Posterior cingulate gyrus (tissue), 11 donors: ENCODE measurements around the gene PKIG.
"Not testable (repeated sequence)": the region's sequence is repeated elsewhere in the genome, so short reads cannot be mapped to it uniquely, and the experiment has no call there.

Experiments
- DNase-seq, 10 donors: peaks; one replicate each; pipeline versions ENCODE4 v3.0.0 to v3.0.0-alpha.2; 2020 to 2021; ENCODE audit warnings: mixed read lengths in 3 of 10
- intact Hi-C: fragments of 100-400 bp; cut with DNase I; formaldehyde crosslinking; loops from one replicate; pipeline ENCODE4 v1.15.1; 2023

The PKIG gene

DNA sequence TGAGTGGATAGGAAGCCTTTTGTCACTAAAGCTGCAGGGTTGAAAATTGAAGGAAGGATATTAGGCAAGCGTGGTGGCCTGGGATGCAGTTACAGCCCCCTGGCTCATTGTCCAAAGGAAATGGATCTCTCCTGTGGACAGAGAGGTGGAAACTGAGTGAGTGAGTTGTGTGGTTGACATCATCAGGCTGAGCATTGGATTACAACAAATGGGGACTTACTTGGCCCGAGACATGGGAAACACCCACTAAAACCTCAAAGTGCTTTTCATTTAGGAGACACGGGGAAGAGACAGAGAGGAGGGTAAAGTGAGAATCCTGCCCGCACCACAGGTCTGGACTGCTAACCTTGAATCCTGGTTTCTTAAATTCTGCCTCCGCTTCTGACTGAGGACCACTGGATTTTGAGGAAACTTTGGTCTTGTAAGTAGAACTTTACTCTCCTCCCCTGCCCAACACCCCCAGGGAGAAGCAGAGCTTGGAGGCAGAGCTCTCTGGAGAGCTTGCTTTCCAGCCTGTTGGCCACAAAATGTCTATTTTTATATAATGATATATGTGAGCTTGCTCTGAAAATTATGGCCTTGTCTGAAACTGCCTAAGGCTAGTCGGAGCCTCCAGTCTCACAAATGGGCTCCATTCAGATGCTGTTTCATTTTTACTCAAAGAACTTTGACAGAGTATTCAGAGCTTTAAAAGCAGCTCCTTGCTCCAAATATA lies at the start of gene PKIG:
PKIG (plus strand) TSS at position 269 of the 715 bp plus-strand sequence. CDS start 31,978 bp downstream, outside the sequence.
- intact Hi-C loops: no loop called here
- DNase-seq: no peak

DNA sequence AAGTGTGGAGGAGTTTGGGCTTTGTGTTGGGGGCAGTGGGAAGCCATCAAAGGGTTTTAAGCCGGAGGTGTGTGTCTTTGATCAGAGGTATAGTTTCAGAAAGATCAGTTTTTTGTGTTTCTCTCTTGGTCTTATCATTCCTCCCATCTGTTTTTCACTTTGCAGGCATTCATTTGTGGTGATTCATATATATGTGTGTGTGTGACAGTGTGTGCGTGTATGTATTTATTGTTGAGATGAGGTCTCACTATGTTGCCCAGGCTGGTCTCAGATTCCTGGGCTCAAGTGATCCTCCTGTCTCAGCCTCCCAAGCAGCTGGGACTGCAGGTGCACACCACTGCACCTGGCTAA lies 49.4 kb upstream of the PKIG start:
- DNase-seq: no peak
- intact Hi-C loops: no loop called here

DNA sequence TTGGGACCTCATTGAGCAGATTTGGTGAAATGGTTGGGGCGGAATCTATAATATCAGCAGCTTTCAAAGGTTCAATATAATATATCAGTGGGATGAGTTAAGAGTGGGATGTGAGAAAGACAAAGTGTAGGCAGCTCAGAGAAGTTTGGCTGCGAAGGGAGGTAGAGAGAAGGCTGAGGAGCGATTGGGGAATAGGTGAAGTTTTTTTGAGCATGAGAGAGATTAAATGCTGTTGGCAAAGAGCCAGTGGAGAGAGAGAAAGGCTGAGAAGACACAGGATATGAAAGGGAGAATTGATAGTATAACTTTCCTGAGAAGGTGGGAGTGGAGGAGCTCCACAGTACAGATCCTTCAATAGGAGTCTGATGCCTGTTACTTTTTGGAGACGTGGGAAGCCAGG lies 48.5 kb upstream of the PKIG start:
- intact Hi-C loops: no loop called here
- no peak for DNase-seq

DNA sequence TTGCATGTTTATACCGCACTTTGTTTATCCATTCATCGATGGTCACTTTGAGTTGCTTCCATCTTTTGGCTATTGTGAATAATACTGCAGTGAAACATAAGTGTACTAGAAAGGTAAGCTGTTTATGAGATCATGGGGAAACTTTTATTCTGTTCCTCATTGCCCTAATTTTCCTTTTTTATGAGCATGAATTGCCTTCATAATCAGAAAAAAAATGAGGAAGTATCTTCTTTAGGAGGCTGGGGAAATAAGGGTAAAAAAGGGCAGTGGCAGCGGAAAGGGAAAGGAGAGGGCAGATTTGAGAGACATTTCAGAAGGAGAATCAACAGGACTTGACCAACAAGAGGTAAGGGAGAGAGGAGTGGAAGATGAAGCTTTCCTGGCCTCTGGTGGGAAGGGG lies 46.2 kb upstream of the PKIG start:
- intact Hi-C loops: no loop called here
- no peak for DNase-seq

DNA sequence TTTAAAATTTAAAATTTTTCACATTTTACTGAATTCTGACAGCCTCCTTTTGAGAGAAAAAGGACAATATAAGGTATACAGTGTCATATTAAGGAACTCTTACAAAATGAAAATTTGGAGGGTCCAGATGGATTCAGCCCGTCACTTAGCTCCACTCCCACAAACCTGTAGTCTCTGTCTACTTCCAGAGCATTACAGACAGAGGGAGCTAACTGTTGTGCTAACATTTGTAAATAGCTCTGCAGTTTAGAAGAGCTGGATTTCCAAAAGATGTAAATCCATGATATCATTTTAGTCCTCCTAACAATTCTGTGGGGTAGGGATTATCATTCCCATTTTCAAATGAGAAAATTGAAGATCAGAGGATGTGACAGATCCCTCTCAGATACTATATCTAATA lies 44.4 kb upstream of the PKIG start:
- intact Hi-C loops: no loop called here
- no peak for DNase-seq

DNA sequence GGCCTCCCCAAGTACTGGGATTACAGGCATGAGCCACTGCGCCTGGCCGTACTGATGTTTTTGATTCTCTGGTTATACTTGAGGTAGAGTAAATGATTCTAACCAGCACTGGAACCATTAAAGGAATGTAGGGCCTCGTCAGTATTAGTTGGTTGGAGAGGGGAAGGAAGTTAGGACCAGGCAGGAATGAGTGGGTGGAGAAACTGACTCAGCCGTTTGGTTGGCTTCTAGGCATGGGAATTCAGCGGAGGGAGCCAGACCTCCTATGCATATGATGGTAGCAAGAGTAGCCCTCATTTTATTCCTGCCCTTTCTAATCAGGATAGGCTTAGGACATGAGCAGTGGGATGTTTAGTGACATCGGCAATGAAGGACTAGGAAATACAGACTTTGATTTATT lies 41.5 kb upstream of the PKIG start:
- DNase-seq: no peak
- intact Hi-C loops: no loop called here

DNA sequence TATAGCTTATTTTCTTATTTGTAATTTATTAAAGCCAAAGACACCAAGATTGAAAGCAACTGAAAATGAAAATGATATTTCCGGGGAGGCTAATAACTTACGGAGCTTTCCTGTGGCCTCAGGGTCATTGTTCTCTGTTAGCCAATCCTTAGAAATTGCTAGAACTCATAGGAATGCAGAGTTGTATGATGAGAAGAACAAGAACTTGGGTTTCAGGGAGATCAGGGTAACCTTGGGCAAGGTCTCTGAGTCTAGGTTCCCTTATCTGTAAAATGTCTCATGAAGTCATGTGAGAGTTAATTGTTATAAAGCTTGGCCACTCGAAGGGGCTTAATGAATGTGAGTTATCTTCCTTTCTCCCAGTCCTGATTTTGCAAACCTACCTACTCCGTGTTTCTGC lies 40.4 kb upstream of the PKIG start:
- DNase-seq: no peak
- intact Hi-C loops: no loop called here

DNA sequence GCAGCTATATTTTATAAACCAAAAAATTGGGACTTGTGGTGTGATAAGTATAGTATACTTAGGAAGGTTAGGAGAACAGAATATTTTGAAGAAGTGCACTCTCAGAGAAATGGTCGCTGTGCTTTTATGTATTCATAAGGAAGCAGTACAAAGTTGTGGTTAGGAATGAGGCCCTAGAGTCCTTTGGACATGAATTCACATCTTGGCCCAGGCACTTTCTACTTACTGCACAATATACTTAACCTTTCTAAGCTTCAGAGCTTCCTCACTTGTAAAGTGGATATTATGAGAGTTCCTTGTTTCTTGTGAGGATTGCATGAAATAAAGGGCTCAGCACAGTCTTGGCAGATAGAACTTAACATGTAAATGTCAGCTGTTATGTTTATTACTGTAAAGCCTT lies 39.5 kb upstream of the PKIG start:
- DNase-seq: no peak
- intact Hi-C loops: no loop called here

DNA sequence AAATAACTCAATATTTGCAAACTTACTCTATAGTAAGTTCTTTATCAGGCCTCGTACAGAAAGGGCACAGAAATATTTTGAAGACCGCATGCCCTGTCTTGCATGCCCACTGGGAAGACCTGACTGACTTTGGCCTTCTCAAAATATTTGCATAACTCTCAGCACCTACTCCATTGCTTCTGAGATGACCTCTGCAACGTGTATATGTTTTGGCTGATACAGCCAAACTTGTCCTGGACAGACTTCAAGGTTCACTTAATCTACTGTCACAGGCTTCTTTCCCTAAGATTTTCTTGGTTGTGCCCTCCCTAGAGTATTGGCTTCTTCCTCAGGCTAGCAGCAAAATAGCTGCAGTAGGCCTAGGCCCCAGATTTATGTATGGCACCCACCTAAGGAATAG lies 39.0 kb upstream of the PKIG start:
- intact Hi-C loops: no loop called here
- no peak for DNase-seq

DNA sequence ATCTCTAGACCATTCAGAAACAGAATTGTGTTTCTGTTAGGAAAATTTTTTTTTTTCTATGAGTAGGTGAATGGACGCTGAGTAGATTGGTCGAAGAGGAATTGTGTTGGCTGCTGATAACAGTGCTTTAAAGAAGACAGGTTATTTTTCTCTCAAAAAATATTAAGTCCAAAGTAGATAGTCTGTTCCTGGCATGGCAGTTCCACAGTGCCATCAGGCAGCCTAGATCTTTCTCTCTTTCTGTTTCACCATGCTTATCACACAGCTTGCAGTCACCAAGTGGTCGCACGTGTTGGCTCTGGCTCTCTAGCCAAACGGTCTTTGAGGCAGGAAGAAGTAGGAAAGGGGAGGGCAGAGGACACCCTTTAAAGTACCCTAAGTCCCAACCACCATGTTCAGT lies 38.1 kb upstream of the PKIG start:
- intact Hi-C loops: no loop called here
- DNase-seq: no peak

DNA sequence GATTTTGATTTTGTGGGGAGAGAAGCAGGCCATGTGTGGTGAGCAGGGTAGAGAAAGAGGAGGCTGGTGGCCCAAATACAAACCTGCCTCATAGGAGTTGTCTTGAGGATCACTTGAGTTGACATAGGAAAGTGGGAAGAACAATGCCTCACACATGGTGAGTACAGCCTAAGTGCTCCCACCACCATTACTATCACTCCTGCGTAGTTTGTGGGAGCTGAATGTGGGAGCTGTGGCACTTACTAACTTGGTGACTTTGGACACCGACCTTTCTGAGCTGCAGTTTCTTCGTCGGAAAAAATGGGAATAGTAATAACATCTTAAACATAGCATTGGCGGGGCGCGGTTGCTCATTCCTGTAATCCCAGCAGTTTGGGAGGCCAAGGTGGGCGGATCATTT lies 35.0 kb upstream of the PKIG start:
- intact Hi-C loops: no loop called here

DNA sequence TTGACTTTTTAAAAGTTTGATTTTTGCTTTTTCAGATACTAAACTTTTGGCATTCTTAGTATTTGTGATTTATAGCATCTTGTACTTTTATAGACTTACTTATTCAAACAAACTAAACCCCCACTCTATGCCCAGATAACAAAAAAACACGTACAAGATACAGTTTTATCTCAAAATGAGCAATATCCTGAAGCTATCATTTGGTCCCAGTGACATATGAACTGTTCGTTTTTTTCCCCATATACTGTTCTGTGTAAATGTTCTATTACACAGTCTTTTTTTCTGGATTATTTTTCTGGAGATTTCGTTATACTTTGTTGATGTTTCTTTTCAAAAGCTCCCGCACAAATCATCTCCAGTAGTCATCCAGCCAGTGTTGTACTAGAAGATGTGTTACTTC lies 33.3 kb upstream of the PKIG start:
- intact Hi-C loops: no loop called here
- DNase-seq: no peak

More for the DNA sequence above, 35.0 kb upstream of the PKIG start:
- DNase-seq: no peak

DNA sequence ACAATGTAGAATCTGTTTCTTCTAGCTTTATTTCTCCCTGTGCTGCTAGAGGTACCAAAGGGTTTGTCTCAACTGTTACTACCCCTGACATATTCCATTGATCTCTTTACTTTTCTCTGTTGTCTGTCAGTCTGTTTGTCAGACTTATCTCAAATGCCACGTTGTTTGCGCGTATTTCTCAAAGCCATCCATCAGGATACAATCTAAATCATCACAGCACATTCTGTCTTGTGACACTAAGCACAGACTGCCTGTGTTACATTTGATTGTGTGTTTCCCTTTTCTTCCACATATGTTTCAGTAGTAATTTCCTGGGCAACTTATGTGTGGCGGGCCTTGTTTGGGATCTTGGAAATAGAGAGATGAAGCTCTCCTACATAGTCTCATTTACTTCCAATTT lies 30.3 kb upstream of the PKIG start:
- intact Hi-C loops: no loop called here
- DNase-seq: no peak

DNA sequence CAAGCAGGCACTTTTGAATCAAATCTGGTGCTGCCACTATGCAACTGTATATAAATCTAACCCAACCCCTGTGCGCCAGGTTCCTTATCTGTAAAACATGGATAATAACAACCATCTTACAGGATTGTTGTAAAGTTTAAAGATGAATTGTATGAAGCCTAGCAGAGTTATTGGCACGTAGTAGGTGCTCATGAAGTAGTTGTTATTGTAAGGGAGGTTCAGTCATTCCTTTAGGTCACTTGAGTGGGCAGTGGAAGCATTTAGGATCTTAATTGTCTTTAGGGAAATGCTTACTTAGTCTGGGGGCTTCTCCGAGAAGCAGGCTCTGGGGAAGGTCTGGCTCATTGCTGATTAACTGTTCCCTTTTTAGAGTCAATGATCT lies 29.8 kb upstream of the PKIG start:
- DNase-seq: no peak
- intact Hi-C loops: no loop called here

DNA sequence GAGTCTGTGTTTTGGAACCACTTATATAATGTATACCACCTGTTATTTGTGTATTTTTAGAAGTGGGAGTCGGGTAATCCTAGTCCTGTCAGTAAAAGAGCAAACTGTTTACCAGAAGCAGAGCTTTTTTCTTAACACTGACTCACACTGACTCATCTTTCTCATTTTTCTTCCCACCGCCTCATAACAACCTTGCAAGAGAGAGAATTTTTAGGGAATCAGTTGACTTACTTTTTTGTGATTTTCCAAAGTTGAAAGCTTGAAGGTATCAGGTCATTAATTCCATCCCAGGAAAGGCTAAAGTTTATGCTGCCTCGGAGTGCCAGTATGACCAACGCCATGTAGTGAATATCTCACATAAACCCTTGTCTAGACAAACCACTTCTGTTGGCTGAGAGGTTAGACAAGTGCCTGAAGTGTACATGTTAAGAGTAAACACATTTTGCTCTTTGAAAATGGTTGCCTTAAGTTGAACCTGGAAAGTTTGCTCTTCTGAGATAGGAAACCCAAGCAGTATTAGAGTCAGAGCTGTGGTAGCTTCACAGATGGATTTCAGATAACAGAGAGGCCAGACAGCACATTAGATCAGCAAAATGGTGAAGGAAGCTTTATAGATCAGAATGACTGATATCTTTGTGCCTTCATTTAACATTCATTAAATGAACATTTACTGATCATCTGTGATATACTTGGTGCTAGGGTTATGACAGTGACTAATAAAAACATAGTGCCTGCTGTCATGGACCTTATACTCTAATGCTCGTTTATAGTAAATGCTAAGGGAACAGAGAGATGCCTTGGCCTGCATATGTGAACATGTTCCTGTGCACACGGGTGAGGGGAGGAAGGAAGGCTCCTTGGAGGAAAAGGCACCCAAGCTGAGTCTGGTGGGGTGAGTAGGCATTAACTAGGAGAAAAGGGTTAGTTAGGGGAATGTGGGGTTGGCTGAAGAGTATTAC lies 29.1 kb upstream of the PKIG start:
- intact Hi-C loops: no loop called here
- no peak for DNase-seq

DNA sequence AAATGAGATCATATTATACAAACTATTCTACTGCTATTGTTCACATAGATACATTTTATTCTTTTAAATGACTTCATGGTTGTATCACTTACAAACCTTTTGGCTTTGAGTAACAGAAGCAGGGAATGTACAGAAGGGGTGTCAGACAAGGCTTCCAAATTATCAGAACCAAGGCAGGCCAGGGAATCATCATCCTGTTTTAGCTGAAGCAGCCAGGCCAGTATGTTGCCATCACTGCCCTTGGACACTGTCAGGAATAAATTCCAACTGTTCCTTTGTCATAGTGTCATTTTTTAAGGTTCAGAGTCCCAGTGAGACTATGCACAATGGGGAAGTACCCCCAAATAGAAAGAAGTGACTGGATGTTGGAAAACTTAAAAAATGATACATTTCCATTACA lies 23.1 kb upstream of the PKIG start:
- DNase-seq: no peak
- intact Hi-C loops: no loop called here

DNA sequence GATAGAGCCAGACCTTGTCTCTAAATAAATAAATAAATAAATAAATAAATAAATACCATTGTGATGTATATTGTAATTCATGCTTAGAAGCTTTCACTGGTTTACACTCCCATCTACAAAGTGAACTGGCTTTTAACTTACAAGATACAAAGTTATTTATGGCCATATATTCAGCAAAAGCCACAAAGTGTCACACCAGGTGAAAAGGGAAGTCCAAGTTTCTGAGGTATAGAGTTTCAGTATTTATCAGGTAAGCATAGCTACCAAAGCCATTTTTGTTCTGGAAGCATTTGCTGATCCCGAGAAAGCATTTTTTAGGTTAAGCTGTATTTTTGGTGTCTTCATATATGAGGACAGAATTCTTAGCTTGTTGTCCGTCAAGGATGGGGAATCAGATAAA lies 22.1 kb upstream of the PKIG start:
- intact Hi-C loops: no loop called here
- no peak for DNase-seq

DNA sequence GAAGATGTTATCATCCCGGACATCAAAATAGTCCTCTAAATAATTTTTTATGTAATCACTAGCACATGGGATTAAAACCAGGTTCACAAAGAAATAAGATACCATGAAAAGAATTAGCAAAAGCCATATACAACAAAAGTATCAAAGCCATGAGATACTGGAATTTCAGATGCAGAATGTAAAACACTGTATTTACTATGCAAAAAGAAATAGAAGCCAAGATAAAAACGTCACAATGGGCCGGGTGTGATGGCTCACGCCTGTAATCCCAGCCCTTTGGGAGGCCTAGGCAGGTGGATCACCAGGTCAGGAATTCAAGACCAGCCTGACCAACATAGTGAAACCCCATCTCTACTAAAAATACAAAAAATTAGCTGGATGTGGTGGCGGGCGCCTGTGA lies 21.6 kb upstream of the PKIG start:
- intact Hi-C loops, DNase-seq: not testable (repeated sequence)

DNA sequence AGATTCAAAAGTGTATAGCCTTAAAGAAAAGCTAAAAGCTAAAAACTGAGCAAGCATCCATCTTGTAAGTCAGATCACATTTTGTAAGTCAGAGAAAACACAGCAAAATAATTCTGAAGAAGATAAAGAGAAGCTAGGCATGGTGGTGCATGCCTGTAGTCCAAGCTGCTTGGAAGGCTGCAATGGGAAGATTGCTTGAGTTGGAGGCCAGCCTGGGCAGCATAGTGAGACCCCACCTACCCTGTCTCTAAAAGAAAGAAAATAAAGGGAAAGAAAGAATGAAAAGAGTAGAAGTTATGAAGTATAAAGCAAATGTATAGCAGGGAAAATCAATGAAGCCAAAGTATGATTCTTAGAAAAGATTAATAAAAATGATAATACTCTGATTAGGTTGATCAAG lies 20.5 kb upstream of the PKIG start:
- intact Hi-C loops: no loop called here
- no peak for DNase-seq

DNA sequence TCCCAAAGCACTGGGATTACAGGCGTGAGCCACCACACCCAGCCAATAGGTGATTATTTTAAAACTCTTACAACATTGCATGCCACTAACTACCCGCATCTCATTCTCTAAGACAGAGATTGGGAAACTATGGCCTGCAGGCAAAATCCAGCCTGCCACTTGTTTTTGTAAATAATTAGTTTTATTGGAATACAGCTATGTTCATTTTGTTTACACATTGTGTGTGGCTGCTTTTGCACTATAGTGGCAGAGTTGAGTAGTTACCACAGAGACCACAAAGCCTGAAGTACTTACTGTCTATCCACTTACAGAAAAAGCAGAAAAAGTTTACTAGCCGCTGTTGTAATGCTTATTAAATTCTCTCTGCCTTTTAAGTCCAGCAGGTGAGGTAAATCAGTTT lies 16.4 kb upstream of the PKIG start:
- intact Hi-C loops: no loop called here
- no peak for DNase-seq

DNA sequence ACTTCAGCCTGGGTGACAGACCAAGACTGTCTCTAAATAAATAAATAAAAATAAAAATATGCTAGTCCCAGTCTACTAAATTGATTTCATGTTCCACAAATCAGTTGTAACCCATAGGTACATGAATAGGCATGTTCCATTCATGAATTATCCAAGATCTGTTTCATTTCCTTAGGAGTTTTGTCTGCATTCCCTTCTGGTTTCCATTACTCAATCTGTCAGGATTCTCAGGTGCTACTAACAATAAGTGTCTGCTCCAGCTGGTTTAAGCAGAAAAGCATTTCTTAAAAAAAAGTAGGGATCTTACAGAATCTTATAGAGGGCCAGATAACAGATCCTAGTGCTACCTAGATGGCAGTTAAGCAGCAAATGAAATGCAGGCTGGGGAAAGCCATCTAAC lies 15.6 kb upstream of the PKIG start:
- DNase-seq: no peak
- intact Hi-C loops: no loop called here

DNA sequence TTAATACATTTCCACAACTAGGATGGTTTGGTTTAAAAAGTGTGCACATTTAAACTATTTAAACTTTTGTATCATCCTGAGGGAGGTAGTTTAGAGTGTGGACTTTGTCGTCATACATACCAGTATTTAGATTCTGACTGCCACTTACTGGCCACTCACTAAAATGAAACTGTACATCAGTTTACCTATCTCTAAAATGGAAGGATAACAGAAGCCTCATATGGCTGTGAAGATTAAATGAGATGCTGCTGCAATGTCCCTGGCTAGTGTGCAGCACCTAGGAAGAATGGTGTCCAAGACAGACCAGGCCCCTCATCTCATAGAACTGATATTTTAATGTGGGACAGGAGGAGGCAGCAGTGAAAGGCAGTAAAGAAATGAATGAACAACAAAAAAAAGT lies 12.0 kb upstream of the PKIG start:
- intact Hi-C loops: no loop called here
- no peak for DNase-seq
